GM15510 (cell line): Measurements from ENCODE around the gene ITFG1.

Experiments
- POLR2A ChIP-seq: IDR thresholded peaks from 3 replicates; pipeline ENCODE4 v1.6.1; 2011; ENCODE audit warnings: borderline replicate concordance; ENCODE audit not compliant: insufficient read length; ENCODE audit errors: extremely low read depth

ITFG1 gene

DNA sequence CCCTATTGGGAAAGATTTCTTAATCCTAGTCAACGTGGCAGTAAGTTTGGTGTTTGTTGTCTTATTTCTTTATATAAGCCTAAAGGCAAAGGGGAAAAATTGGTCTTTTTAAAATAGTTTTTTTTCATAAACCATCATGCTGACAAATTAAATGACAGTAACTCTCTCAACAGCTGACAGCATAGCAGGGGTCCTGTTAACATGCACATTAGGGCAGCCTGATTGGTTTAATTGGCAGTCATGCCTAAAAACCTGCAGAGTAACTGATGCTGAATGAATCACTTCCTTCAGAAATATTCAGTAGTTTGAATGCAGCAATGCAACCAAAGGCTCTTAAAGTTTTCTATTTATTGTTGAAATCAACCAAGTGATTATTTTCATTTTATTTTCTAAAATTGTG lies 85.4 kb downstream of the ITFG1 start:
- no peak for TF ChIP-seq POLR2A

DNA sequence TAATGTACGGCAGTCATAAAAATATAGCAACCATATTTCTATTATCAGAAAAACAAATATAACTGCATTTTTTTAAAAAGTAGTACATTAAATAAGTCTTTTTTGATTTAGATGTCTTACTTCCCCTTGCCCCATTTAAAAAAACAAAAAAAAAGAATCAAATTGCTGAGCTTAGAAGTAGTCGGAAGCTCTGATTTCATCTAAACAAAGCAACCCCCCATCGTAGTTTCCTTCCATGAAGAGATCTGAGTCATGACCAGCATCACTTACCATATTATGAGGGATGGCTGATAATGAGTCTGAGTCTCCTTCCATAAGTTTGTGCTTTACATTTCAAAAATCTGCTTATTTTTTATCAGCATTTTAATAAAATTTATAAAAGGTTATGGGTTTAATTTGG lies 86.2 kb downstream of the ITFG1 start:
- no peak for TF ChIP-seq POLR2A

- no peak for TF ChIP-seq POLR2A
These were observed 89.4 kb downstream of the ITFG1 start for GRCh38 chr16:47371271-47372014.

GRCh38 chr16:47370536-47370935 lies 90.3 kb downstream of the ITFG1 start:
- no peak for TF ChIP-seq POLR2A

- no peak for TF ChIP-seq POLR2A
These were observed 94.6 kb downstream of the ITFG1 start for GRCh38 chr16:47366228-47366627.

DNA sequence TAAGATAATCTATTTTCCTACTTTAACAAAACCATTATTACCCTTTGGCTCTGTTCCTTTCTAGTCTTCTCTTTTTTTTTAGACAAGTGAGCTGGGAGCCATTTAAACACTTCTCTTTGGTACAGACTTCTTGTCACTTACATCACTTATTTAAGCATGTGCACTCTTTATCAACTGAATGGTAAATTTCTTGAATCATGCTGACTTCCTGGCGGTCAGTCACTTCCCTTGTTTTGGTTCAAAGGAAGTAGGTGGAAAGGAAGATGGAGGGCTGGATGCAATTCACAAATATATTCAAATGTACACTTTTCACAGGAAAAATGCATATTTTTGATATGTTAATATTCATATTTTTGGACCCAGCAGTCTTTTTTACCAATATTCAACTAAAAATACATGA lies 97.1 kb downstream of the ITFG1 start:
- TF ChIP-seq POLR2A = no peak

- no peak for TF ChIP-seq POLR2A
These were observed 101.4 kb downstream of the ITFG1 start for GRCh38 chr16:47359478-47359877.

DNA sequence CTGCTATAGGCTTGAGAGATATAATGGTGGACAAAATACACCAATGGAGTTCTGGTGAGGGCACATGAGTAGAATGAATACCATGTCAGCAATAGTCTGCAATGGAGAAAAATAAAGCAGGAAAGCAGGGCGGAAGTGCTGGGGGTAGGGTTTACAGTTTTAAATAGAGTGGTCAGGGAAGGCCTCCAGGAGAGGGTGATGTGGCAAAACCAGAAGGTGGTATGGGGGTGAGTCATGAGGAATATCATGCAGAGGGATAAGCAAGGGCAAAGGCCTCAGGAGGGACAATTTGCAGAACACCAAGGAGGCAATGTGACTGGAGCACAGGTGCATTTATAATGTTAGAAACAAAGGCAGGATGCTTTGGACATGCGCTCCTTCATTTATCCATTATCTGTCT lies 102.0 kb downstream of the ITFG1 start:
- TF ChIP-seq POLR2A = no peak

DNA sequence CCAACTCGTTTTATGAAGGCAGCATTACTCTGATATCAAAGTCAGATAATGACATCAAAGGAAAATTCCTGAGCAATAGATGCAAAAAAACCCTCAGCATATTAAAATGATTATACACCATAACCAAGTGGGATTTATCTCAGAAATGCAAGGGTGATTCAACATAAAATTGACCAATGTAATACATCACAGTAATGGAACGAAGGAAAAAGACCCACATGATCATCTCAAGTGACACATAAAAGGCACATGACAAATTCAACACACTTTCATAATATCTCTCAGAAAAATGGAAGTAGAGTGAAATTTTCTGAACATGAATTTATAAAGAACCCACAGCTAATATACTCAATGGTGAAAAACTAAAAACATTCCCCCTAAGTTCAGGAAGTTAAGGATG lies 118.8 kb downstream of the ITFG1 start:
- TF ChIP-seq POLR2A = no peak

GRCh38 chr16:47323241-47323640 lies 137.6 kb downstream of the ITFG1 start:
- no peak for TF ChIP-seq POLR2A

GRCh38 chr16:47320546-47321310 lies 140.1 kb downstream of the ITFG1 start:
- TF ChIP-seq POLR2A = no peak

- no peak for TF ChIP-seq POLR2A
These were observed 143.2 kb downstream of the ITFG1 start for GRCh38 chr16:47317465-47318240.

DNA sequence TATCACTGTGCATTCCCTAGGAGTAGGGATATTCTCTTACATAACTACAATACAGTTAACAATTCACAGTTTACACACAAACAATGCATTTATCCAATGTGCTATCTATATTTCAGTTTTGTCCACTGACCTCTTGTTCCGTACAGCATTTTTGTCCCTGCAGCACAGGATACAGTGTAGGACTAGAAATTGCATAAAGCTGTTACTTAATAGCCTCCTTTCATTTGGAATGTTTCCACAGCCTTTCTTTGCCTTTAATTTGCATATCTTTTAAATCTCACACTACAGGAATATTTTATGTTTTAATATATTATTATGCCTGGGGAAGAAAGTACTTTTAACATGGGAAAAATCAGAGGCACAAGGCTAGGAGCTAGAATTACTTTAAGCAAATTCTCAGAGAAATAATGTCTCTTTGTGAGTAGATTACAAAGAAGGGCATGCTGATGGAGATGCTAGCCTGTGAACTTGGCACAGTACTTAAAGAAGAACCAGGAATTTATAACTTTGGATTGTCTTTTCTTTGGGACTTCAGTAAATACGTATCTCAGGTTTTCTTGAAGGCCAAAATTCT lies 144.3 kb downstream of the ITFG1 start:
- no peak for TF ChIP-seq POLR2A

GRCh38 chr16:47311738-47312505 lies 148.9 kb downstream of the ITFG1 start:
- no peak for TF ChIP-seq POLR2A

GRCh38 chr16:47310792-47311211 lies 150.1 kb downstream of the ITFG1 start:
- no peak for TF ChIP-seq POLR2A
